ENCODE results near the gene ICE1. TPM values are rescaled to one million over a fixed set of nuclear protein-coding genes. Genes with fewer than 3 reads are reported as not detected.

ICE1 gene
- total RNA-seq, 1 donor from 2014 or later, result 13.5 TPM

DNA sequence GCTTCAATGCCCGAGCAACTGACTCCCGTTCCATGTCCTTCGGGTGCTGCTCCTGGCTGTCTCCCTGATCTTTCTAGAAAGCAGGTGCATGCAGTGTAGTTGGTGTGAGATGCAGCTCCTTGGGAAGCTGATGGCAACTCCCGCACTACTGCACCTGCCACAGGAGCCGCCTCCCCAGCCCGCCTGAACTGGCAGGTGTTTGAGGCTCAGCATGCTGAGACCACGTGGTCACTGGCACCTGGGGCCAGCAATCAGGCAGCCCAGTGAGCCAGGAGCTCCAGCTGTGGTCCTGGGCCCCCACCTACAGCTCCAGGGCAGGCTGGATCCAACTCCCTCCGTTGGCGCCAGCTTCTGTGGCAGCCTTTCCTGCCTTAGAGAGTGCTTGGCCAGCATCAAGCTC is 111.5 kb downstream of the ICE1 start:
- Histone ChIP-seq H3K36me3 (no peaks in the 10 kb centered on the region), H3K9me3 (no peaks in the 10 kb centered on the region), H3K4me3 (no peak overlapping the region), H3K27me3 (no peaks in the 10 kb centered on the region), H3K27ac (no peak overlapping the region), H3K4me1 (no peaks in the 10 kb centered on the region)
- TF ChIP-seq, protein P1, sequence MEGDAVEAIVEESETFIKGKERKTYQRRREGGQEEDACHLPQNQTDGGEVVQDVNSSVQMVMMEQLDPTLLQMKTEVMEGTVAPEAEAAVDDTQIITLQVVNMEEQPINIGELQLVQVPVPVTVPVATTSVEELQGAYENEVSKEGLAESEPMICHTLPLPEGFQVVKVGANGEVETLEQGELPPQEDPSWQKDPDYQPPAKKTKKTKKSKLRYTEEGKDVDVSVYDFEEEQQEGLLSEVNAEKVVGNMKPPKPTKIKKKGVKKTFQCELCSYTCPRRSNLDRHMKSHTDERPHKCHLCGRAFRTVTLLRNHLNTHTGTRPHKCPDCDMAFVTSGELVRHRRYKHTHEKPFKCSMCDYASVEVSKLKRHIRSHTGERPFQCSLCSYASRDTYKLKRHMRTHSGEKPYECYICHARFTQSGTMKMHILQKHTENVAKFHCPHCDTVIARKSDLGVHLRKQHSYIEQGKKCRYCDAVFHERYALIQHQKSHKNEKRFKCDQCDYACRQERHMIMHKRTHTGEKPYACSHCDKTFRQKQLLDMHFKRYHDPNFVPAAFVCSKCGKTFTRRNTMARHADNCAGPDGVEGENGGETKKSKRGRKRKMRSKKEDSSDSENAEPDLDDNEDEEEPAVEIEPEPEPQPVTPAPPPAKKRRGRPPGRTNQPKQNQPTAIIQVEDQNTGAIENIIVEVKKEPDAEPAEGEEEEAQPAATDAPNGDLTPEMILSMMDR (IDR thresholded peaks at IDR 0.05), result no peak
- DNase-seq (ENCODE audit: low spot score in 2 of 2), result no peak
- intact Hi-C loops (cut with DNase I), result no loop called here

DNA sequence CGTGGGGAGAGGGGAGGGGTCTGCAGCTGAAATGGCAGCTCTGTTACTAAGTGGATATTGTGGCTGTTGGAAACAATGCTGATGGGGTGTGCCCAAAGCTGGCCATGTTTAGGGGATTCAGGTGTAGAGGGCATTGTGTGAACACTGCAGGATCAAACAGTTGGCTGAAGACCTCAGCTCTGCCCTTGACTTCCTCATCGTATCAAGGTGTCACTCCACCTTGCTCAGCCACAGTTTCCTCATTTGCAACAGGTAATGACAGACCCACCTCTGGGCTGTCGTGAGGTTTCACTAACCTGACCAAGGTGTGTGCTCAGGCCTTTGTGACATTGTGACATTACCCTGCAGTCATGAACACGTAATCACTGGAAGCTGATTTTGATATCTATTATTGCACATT is 111.9 kb downstream of the ICE1 start:
- no peak for DNase-seq (ENCODE audit: low spot score in 2 of 2)
- no peak overlapping the region for H3K27ac ChIP-seq
- no peaks in the 10 kb centered on the region for H3K9me3 ChIP-seq
- H3K36me3 ChIP-seq, result no peaks in the 10 kb centered on the region
- no peaks in the 10 kb centered on the region for H3K27me3 ChIP-seq
- TF ChIP-seq, protein P1 (IDR thresholded peaks at IDR 0.05), result no peak
- intact Hi-C loops (cut with DNase I), result no loop called here
- H3K4me3 ChIP-seq, result no peak overlapping the region
- no peaks in the 10 kb centered on the region for H3K4me1 ChIP-seq

DNA sequence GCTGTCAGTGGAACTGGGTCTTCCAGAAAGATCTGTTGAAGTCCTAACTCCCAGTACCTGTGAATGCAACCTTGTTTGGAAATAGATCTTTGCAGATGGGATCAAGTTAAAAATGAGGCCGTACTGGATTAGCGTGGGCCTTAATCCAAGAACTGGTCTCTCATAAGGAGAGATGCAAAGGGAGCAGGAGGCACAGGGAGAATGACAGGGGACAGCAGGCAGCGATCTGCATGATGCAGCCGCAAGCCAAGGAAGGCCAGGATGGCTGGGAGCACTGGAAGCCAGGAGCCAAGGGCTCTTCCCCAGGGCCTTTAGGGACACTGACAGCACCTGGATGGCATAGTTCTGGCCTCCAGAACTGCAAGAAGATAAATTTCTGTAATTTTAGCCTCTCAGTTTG is 114.4 kb downstream of the ICE1 start:
- no peaks in the 10 kb centered on the region for H3K9me3 ChIP-seq
- H3K27me3 ChIP-seq, result no peaks in the 10 kb centered on the region
- DNase-seq (ENCODE audit: low spot score in 2 of 2), result no peak
- no peak overlapping the region for H3K4me3 ChIP-seq
- TF ChIP-seq, protein P1 (IDR thresholded peaks at IDR 0.05), result no peak
- intact Hi-C loops (cut with DNase I), result no loop called here
- no peak overlapping the region for H3K27ac ChIP-seq
- H3K36me3 ChIP-seq, result no peaks in the 10 kb centered on the region
- H3K4me1 ChIP-seq, result no peaks in the 10 kb centered on the region

DNA sequence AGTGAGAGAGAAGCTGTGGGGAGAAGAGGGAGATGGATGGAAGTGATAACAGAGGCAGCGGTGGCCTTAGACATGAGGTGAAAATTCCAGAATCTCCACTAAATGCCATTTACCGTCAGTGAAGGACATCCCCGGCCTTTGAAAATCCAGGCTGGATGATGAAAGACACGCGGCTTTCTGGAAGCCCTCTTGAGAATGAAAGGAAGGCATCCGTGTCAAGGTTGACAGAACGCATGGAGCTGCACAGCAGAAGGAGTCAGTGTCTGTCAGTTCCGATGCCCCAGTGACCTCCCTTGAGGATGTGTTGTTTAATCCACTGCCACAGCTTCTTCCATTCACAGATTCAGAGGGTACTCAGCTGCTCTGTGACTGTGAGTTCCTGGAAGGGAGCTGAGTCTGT is 114.9 kb downstream of the ICE1 start:
- TF ChIP-seq, protein P1 (IDR thresholded peaks at IDR 0.05), result no peak
- Histone ChIP-seq H3K36me3 (no peaks in the 10 kb centered on the region), H3K27ac (no peak overlapping the region), H3K9me3 (no peaks in the 10 kb centered on the region), H3K4me3 (no peak overlapping the region), H3K4me1 (no peaks in the 10 kb centered on the region), H3K27me3 (no peaks in the 10 kb centered on the region)
- intact Hi-C loops (cut with DNase I), result no loop called here
- no peak for DNase-seq (ENCODE audit: low spot score in 2 of 2)

DNA sequence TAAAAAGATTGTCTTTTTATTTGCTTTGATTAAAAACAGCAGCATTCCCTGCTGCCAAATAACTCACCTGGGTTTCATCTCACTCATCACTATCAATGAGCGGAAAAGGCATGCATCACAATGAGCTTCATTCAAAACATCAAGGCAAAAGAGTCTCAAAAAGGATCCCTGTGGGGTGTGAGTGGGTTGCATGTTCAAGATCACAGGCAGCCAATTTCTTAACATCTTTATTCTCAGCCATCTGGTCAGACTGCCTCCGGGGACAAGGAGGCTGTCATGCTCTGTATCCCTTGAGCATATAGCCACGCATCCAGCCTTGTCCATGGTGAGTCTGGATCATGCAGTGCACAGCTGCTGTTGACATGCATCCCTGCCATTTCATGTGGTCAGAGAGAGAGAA is 117.1 kb downstream of the ICE1 start:
- DNase-seq (ENCODE audit: low spot score in 2 of 2), result no peak
- Histone ChIP-seq H3K36me3 (no peaks in the 10 kb centered on the region), H3K27ac (no peak overlapping the region), H3K4me1 (no peaks in the 10 kb centered on the region), H3K4me3 (no peak overlapping the region), H3K27me3 (no peaks in the 10 kb centered on the region), H3K9me3 (no peaks in the 10 kb centered on the region)
- intact Hi-C loops (cut with DNase I), result no loop called here
- TF ChIP-seq, protein P1 (IDR thresholded peaks at IDR 0.05), result no peak
